ENCODE measurements around the gene KLHL15. TPM values are rescaled to one million over a fixed set of nuclear protein-coding genes. Genes with fewer than 3 reads are reported as not detected.

KLHL15 gene
- total RNA-seq, 1 experiment from 2014 or later, result 7.2 TPM

- TF ChIP-seq, protein P1, sequence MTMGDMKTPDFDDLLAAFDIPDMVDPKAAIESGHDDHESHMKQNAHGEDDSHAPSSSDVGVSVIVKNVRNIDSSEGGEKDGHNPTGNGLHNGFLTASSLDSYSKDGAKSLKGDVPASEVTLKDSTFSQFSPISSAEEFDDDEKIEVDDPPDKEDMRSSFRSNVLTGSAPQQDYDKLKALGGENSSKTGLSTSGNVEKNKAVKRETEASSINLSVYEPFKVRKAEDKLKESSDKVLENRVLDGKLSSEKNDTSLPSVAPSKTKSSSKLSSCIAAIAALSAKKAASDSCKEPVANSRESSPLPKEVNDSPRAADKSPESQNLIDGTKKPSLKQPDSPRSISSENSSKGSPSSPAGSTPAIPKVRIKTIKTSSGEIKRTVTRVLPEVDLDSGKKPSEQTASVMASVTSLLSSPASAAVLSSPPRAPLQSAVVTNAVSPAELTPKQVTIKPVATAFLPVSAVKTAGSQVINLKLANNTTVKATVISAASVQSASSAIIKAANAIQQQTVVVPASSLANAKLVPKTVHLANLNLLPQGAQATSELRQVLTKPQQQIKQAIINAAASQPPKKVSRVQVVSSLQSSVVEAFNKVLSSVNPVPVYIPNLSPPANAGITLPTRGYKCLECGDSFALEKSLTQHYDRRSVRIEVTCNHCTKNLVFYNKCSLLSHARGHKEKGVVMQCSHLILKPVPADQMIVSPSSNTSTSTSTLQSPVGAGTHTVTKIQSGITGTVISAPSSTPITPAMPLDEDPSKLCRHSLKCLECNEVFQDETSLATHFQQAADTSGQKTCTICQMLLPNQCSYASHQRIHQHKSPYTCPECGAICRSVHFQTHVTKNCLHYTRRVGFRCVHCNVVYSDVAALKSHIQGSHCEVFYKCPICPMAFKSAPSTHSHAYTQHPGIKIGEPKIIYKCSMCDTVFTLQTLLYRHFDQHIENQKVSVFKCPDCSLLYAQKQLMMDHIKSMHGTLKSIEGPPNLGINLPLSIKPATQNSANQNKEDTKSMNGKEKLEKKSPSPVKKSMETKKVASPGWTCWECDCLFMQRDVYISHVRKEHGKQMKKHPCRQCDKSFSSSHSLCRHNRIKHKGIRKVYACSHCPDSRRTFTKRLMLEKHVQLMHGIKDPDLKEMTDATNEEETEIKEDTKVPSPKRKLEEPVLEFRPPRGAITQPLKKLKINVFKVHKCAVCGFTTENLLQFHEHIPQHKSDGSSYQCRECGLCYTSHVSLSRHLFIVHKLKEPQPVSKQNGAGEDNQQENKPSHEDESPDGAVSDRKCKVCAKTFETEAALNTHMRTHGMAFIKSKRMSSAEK (CRISPR knock-in tag; IDR thresholded peaks at IDR 0.05; ENCODE audit: borderline replicate concordance), result no peak
- no peak for TF ChIP-seq ZSCAN18 (CRISPR knock-in tag; IDR thresholded peaks at IDR 0.05)
- no peak for TF ChIP-seq GRHL2 (CRISPR knock-in tag; IDR thresholded peaks at IDR 0.05; ENCODE audit: insufficient replicate concordance, severe bottlenecking)
- TF ChIP-seq, protein P2, sequence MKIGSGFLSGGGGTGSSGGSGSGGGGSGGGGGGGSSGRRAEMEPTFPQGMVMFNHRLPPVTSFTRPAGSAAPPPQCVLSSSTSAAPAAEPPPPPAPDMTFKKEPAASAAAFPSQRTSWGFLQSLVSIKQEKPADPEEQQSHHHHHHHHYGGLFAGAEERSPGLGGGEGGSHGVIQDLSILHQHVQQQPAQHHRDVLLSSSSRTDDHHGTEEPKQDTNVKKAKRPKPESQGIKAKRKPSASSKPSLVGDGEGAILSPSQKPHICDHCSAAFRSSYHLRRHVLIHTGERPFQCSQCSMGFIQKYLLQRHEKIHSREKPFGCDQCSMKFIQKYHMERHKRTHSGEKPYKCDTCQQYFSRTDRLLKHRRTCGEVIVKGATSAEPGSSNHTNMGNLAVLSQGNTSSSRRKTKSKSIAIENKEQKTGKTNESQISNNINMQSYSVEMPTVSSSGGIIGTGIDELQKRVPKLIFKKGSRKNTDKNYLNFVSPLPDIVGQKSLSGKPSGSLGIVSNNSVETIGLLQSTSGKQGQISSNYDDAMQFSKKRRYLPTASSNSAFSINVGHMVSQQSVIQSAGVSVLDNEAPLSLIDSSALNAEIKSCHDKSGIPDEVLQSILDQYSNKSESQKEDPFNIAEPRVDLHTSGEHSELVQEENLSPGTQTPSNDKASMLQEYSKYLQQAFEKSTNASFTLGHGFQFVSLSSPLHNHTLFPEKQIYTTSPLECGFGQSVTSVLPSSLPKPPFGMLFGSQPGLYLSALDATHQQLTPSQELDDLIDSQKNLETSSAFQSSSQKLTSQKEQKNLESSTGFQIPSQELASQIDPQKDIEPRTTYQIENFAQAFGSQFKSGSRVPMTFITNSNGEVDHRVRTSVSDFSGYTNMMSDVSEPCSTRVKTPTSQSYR (CRISPR knock-in tag; IDR thresholded peaks at IDR 0.05), result no peak
- no peak for TF ChIP-seq ZNF671 (CRISPR knock-in tag; IDR thresholded peaks at IDR 0.05)
- TF ChIP-seq, protein P3, sequence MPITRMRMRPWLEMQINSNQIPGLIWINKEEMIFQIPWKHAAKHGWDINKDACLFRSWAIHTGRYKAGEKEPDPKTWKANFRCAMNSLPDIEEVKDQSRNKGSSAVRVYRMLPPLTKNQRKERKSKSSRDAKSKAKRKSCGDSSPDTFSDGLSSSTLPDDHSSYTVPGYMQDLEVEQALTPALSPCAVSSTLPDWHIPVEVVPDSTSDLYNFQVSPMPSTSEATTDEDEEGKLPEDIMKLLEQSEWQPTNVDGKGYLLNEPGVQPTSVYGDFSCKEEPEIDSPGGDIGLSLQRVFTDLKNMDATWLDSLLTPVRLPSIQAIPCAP (CRISPR knock-in tag; IDR thresholded peaks at IDR 0.05), result no peak
- no peak for TF ChIP-seq HMGA2 (CRISPR knock-in tag; IDR thresholded peaks at IDR 0.05)
- TF ChIP-seq, protein P4, sequence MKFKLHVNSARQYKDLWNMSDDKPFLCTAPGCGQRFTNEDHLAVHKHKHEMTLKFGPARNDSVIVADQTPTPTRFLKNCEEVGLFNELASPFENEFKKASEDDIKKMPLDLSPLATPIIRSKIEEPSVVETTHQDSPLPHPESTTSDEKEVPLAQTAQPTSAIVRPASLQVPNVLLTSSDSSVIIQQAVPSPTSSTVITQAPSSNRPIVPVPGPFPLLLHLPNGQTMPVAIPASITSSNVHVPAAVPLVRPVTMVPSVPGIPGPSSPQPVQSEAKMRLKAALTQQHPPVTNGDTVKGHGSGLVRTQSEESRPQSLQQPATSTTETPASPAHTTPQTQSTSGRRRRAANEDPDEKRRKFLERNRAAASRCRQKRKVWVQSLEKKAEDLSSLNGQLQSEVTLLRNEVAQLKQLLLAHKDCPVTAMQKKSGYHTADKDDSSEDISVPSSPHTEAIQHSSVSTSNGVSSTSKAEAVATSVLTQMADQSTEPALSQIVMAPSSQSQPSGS (CRISPR knock-in tag; IDR thresholded peaks at IDR 0.05; ENCODE audit: borderline replicate concordance, low read depth), result no peak
- no peak for TF ChIP-seq SP1 (CRISPR knock-in tag; conservative IDR thresholded peaks at IDR 0.05)
- TF ChIP-seq, protein P5, sequence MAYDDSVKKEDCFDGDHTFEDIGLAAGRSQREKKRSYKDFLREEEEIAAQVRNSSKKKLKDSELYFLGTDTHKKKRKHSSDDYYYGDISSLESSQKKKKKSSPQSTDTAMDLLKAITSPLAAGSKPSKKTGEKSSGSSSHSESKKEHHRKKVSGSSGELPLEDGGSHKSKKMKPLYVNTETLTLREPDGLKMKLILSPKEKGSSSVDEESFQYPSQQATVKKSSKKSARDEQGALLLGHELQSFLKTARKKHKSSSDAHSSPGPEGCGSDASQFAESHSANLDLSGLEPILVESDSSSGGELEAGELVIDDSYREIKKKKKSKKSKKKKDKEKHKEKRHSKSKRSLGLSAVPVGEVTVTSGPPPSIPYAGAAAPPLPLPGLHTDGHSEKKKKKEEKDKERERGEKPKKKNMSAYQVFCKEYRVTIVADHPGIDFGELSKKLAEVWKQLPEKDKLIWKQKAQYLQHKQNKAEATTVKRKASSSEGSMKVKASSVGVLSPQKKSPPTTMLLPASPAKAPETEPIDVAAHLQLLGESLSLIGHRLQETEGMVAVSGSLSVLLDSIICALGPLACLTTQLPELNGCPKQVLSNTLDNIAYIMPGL (CRISPR knock-in tag; IDR thresholded peaks at IDR 0.05), result no peak
- TF ChIP-seq FOXP1 (CRISPR knock-in tag; IDR thresholded peaks at IDR 0.05; ENCODE audit: borderline replicate concordance), result no peak
Measured at GRCh38 chrX:23945206-23945605, 81.8 kb downstream of the KLHL15 start (continued).

- DNase-seq (ENCODE audit: low spot score) (no peak), ATAC-seq (no peak)
- Mint-ChIP-seq H3K4me1 (no peaks in the 10 kb centered on the region), H3K27me3 (ENCODE audit: low read depth) (no peaks in the 10 kb centered on the region), H3K36me3 (no peaks in the 10 kb centered on the region), H3K27ac (no peak overlapping the region), H3K4me3 (no peak overlapping the region), H3K9me3 (no peaks in the 10 kb centered on the region)
- TF ChIP-seq IRF2 (CRISPR knock-in tag; IDR thresholded peaks at IDR 0.05; ENCODE audit: borderline replicate concordance, low read depth), result no peak
- TF ChIP-seq TCF7 (CRISPR knock-in tag; IDR thresholded peaks at IDR 0.05; ENCODE audit: low read depth), result no peak
- no peak for TF ChIP-seq ZSCAN18 (CRISPR knock-in tag; IDR thresholded peaks at IDR 0.05)
- TF ChIP-seq ZNF425 (CRISPR knock-in tag; conservative IDR thresholded peaks at IDR 0.05), result no peak
- CTCF ChIA-PET, result interaction anchor here (1.3 kb wide), 1 partner anchor 43 kb away, joined by 3 read pairs; no protein-coding TSS in a partner anchor
- POLR2A ChIA-PET, result no interaction called here
Measured at GRCh38 chrX:23944234-23944633, 82.8 kb downstream of the KLHL15 start.

Measured in WTC11 (cell line).